H1 (cell line): ENCODE results near the gene PF4V1. TPM values are rescaled to one million over a fixed set of nuclear protein-coding genes. Genes with fewer than 3 reads are reported as not detected.

Experiments used
- BACH1 ChIP-seq: IDR thresholded peaks from 2 replicates; pipeline ENCODE4 v1.6.1; 2012; ENCODE audit warnings: low read length, improper control_type of control experiment
- EGR1 ChIP-seq: IDR thresholded peaks from 2 replicates; pipeline ENCODE4 v1.6.1; 2011; ENCODE audit warnings: low read depth, low read length, borderline replicate concordance
- KDM4A ChIP-seq: IDR thresholded peaks from one replicate; pipeline ENCODE4 v1.7.1; 2012; ENCODE audit warnings: low read depth, mild to moderate bottlenecking, moderate library complexity, low read length, inconsistent platforms; ENCODE audit not compliant: severe bottlenecking
- NANOG ChIP-seq: IDR thresholded peaks from 2 replicates; pipeline ENCODE4 v1.6.1; 2011; ENCODE audit warnings: low read length, low read depth, mild to moderate bottlenecking, inconsistent platforms; ENCODE audit not compliant: insufficient read depth, poor library complexity, severe bottlenecking
- SIX5 ChIP-seq: IDR thresholded peaks from 2 replicates; pipeline ENCODE4 v1.6.1; 2011; ENCODE audit warnings: mild to moderate bottlenecking, low read depth, low read length
- SUZ12 ChIP-seq: fragments of 200-600 bp; sonication (generic); IDR thresholded peaks from 2 replicates; pipeline ENCODE4 v1.6.1; 2012; ENCODE audit warnings: mild to moderate bottlenecking, inconsistent platforms, low read length, moderate library complexity, mixed read lengths
- polyA plus RNA-seq, 7 experiments: library from polyadenylated mRNA; depleted of rRNA in 3 of 7; stranded (reverse) in 5 of 7; unstranded in 2 of 7; fragments of >200 nt in 5 of 7; fragments of 200-250 nt in 2 of 7; gene quantifications; 1 replicate in 5 of 7; 2 replicates in 1 of 7; 4 replicates in 1 of 7; pipeline versions ENCODE4 v1.2.1 to v1.2.3, GENCODE V29; 2011 to 2013; ENCODE audit warnings: missing spikeins in 2 of 7, mixed read lengths in 2 of 7
- total RNA-seq: library from RNA; stranded (reverse); fragmentation: NEBNext Ultra II Directional; extraction: Animal tissue kit (Norgen Biotek cat#: 25700); gene quantifications from 2 replicates; pipeline ENCODE4 v1.2.1, GENCODE V29; 2021

The PF4V1 gene
- total and polyA plus RNA-seq, 2 of the 8 experiments (the other 6 are each of a cell fraction or from before 2014, with no cell fraction given), result not detected

GRCh38 chr4:73871511-73872310, 18.6 kb downstream of the PF4V1 start (continued):
- TF ChIP-seq NANOG (no peak), SIX5 (no peak), KDM4A (no peak), SUZ12 (no peak), BACH1 (no peak), EGR1 (no peak)
